A673 (cell line): ENCODE results near the gene SEC62. TPM values are rescaled to one million over a fixed set of nuclear protein-coding genes. Genes with fewer than 3 reads are reported as not detected.

ENCODE experiments used
- Bru-seq: library from RNA; stranded (reverse); fragments of 400-500 nt; gene quantifications from one replicate; lab custom pipeline; 2021; lab: Mats Ljungman, UMichigan
- BruChase-seq, 2 experiments: library from RNA; stranded (reverse); fragments of 400-500 nt; gene quantifications; one replicate each; lab custom pipeline; 2021; lab: Mats Ljungman, UMichigan
- BruUV-seq: library from RNA; stranded (reverse); fragments of 400-500 nt; replicated peaks from 2 replicates; lab custom pipeline; 2021; lab: Mats Ljungman, UMichigan
- CTCF ChIA-PET: fragments of 300-600 bp; sonication (Branson Sonifier 250); formaldehyde crosslinking; loops from one replicate; lab custom pipeline; 2022; ENCODE audit warnings: antibody characterized with exemption; lab: Charles Lee
- POLR2A ChIA-PET: fragments of 300-600 bp; sonication (Branson Sonifier 250); formaldehyde crosslinking; loops from one replicate; lab custom pipeline; 2022; ENCODE audit warnings: antibody characterized with exemption; ENCODE audit not compliant: low non-redundant PET; lab: Charles Lee
- DNase-seq: peaks from one replicate; pipeline ENCODE4 v3.0.0-alpha.2; 2015; ENCODE audit warnings: low spot score
- H3K27ac ChIP-seq: fragments of 200-600 bp; sonication (generic); 2 replicates; pipeline ENCODE4 v1.5.1; 2016; ENCODE audit warnings: mixed run types, low read depth, mild to moderate bottlenecking, mixed read lengths, antibody characterized with exemption, low read length; ENCODE audit not compliant: poor library complexity, severe bottlenecking
- H3K27me3 ChIP-seq: fragments of 200-600 bp; sonication (generic); replicated peaks from 2 replicates; pipeline ENCODE4 v1.6.1; 2017; ENCODE audit warnings: mixed run types, low read depth, mild to moderate bottlenecking, mixed read lengths, antibody characterized with exemption, low read length; ENCODE audit not compliant: insufficient read depth, poor library complexity
- H3K36me3 ChIP-seq: fragments of 200-600 bp; sonication (generic); 2 replicates; pipeline ENCODE4 v1.6.1; 2016; ENCODE audit warnings: mixed run types, mild to moderate bottlenecking, mixed read lengths, antibody characterized with exemption, low read length; ENCODE audit not compliant: insufficient read depth, poor library complexity, severe bottlenecking
- H3K4me1 ChIP-seq: fragments of 200-600 bp; sonication (generic); 2 replicates; pipeline ENCODE4 v1.6.1; 2017; ENCODE audit warnings: mixed run types, mild to moderate bottlenecking, mixed read lengths, antibody characterized with exemption, low read length; ENCODE audit not compliant: insufficient read depth, poor library complexity, severe bottlenecking
- H3K4me3 ChIP-seq: fragments of 200-600 bp; sonication (generic); 2 replicates; pipeline ENCODE4 v1.5.1; 2016; ENCODE audit warnings: low read depth, mixed run types, mild to moderate bottlenecking, mixed read lengths, low read length; ENCODE audit not compliant: poor library complexity, severe bottlenecking
- H3K9me3 ChIP-seq: fragments of 200-600 bp; sonication (generic); 2 replicates; pipeline ENCODE4 v1.6.1; 2016; ENCODE audit warnings: mixed run types, low read depth, mild to moderate bottlenecking, mixed read lengths, antibody characterized with exemption, low read length; ENCODE audit not compliant: poor library complexity, severe bottlenecking
- EZH2 ChIP-seq: fragments of 200-600 bp; sonication (generic); IDR thresholded peaks from 2 replicates; pipeline ENCODE4 v1.6.1; 2017; ENCODE audit warnings: borderline replicate concordance, low read depth, mild to moderate bottlenecking, mixed read lengths, antibody characterized with exemption, low read length; ENCODE audit not compliant: poor library complexity, severe bottlenecking
- intact Hi-C: fragments of 100-400 bp; cut with micrococcal nuclease; formaldehyde crosslinking; loops from one replicate; pipeline ENCODE4 v1.10.0; 2022; ENCODE audit not compliant: unreplicated experiment
- long read RNA-seq: library from polyadenylated mRNA; stranded (forward); transcript quantifications from one replicate; pipeline ENCODE4 v2.0.0, GENCODE V29; 2022
- total RNA-seq: library from RNA; stranded (reverse); gene quantifications from 2 replicates; pipeline ENCODE4 v1.2.3, GENCODE V29; 2021
- TF ChIP-seq, protein P1 (sequence below): fragments of 300-800, 200-600 bp; sonication (generic); conservative IDR thresholded peaks from 2 replicates; pipeline ENCODE4 v1.5.1; 2017; ENCODE audit warnings: low read depth, mild to moderate bottlenecking, antibody characterized with exemption, low read length, moderate library complexity, mixed read lengths

The SEC62 gene
- total RNA-seq = 80.9 and 83.9 TPM in 2 replicates
- percentile 94 among the genes with signal in this experiment for Bru-seq, nascent RNA
- BruChase-seq, experiment 1, labeled RNA remaining after a 2-hour chase = percentile 93 among the genes with signal in this experiment
- percentile 95 among the genes with signal in this experiment for BruChase-seq, experiment 2, labeled RNA remaining after a 6-hour chase
- long read RNA-seq, full-length matches to known transcripts = 220 of 299 reads
- long read RNA-seq, partial matches to known transcripts = 61 of 299 reads
- long read RNA-seq, other reads (novel, unspliced or antisense) = 18 of 299 reads

DNA sequence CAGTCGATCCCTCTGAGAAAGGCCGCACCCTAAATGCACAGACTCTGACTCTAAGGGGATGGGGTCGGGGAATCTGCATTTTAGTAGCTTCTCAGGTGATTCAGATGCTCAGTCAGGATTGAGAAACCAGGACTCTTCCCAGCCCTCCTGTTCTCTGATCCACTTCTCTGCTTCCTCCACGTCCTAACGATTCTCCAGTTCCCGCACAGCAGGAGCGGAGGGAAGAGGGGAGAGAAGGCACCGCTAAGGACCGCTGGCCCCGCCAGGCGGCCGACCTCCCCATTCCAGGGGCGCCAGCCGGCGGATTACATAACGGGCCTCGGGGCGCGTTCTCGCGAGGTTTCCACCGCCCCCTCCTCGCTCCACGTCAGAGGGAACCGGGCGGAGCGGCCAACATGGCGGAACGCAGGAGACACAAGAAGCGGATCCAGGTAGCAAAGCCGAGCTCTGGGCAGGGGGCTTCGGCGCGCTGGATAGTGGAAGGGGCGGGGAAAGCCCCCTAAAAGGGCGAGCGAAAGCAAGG is at the start of gene SEC62:
TSS of gene SEC62 (plus strand) at position 380 of the 523 bp plus-strand sequence. CDS start at position 396, 16 bp downstream.
- CTCF ChIA-PET = no interaction called here
- Histone ChIP-seq H3K27me3 (no peaks in the 10 kb centered on the region), H3K4me1 (peaks cover 14% of the 10 kb centered on the region), H3K4me3 (peak within 1 kb of the TSS; percentile 88), H3K36me3 (no peaks in the 10 kb centered on the region), H3K27ac (peak within 1 kb of the TSS; percentile 94), H3K9me3 (no peaks in the 10 kb centered on the region)
- DNase-seq = peak; percentile 95
- POLR2A ChIA-PET = no interaction called here
- no TSS peak for BruUV-seq
- intact Hi-C loops = loop anchor here (10.0 kb wide), 1 partner anchor 202 kb away; the partner anchor contains the start of genes ACTRT3 and TERC
- TF ChIP-seq, protein P1, sequence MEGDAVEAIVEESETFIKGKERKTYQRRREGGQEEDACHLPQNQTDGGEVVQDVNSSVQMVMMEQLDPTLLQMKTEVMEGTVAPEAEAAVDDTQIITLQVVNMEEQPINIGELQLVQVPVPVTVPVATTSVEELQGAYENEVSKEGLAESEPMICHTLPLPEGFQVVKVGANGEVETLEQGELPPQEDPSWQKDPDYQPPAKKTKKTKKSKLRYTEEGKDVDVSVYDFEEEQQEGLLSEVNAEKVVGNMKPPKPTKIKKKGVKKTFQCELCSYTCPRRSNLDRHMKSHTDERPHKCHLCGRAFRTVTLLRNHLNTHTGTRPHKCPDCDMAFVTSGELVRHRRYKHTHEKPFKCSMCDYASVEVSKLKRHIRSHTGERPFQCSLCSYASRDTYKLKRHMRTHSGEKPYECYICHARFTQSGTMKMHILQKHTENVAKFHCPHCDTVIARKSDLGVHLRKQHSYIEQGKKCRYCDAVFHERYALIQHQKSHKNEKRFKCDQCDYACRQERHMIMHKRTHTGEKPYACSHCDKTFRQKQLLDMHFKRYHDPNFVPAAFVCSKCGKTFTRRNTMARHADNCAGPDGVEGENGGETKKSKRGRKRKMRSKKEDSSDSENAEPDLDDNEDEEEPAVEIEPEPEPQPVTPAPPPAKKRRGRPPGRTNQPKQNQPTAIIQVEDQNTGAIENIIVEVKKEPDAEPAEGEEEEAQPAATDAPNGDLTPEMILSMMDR = peak; percentile 51
- no peak for TF ChIP-seq EZH2

- BruUV-seq = no TSS peak
- Histone ChIP-seq H3K36me3 (no peaks in the 10 kb centered on the region), H3K4me1 (no peaks in the 10 kb centered on the region), H3K9me3 (no peaks in the 10 kb centered on the region), H3K27me3 (no peaks in the 10 kb centered on the region), H3K27ac (no peak overlapping the region), H3K4me3 (no peak overlapping the region)
- ChIA-PET POLR2A (no interaction called here), CTCF (no interaction called here)
- TF ChIP-seq, protein P1 = no peak
- TF ChIP-seq EZH2 = no peak
- DNase-seq = no peak
- intact Hi-C loops = no loop called here
Observed at GRCh38 chr3:169923189-169923588, 43.4 kb upstream of the SEC62 start.

DNA sequence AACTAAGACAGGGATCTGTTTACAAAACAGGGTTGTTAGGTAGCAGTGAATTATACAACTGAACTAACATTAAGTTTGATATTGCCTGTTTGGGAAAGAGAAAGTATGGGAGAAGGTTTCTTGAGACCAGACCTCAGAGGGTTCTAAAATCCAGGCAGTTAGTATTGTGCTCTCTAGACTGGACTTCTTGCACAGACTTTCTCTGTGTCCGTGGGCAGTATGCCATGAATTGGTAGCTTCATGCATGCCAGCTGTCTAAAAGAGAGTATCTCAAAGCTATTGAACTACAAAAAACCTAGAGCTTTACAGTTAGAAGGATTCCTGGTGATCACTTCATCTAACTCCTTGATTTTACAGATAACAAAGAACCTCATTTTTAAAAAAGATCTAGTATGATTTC is 42.8 kb upstream of the SEC62 start:
- no peaks in the 10 kb centered on the region for H3K9me3 ChIP-seq
- H3K36me3 ChIP-seq = no peaks in the 10 kb centered on the region
- CTCF ChIA-PET = no interaction called here
- POLR2A ChIA-PET = no interaction called here
- TF ChIP-seq EZH2 = no peak
- TF ChIP-seq, protein P1 = no peak
- H3K4me3 ChIP-seq = no peak overlapping the region
- no peaks in the 10 kb centered on the region for H3K27me3 ChIP-seq
- H3K27ac ChIP-seq = no peak overlapping the region
- no peaks in the 10 kb centered on the region for H3K4me1 ChIP-seq
- no TSS peak for BruUV-seq
- intact Hi-C loops = no loop called here
- DNase-seq = no peak
